ENCODE results near the gene WNT7B. TPM values are rescaled to one million over a fixed set of nuclear protein-coding genes. Genes with fewer than 3 reads are reported as not detected.
A peak's percentile ranks its signal among the peaks of the same experiment; 100 is the strongest.

Gene WNT7B
- polyA plus RNA-seq, 5 donors: 9.5 to 21.2 (median 18.1) TPM

DNA sequence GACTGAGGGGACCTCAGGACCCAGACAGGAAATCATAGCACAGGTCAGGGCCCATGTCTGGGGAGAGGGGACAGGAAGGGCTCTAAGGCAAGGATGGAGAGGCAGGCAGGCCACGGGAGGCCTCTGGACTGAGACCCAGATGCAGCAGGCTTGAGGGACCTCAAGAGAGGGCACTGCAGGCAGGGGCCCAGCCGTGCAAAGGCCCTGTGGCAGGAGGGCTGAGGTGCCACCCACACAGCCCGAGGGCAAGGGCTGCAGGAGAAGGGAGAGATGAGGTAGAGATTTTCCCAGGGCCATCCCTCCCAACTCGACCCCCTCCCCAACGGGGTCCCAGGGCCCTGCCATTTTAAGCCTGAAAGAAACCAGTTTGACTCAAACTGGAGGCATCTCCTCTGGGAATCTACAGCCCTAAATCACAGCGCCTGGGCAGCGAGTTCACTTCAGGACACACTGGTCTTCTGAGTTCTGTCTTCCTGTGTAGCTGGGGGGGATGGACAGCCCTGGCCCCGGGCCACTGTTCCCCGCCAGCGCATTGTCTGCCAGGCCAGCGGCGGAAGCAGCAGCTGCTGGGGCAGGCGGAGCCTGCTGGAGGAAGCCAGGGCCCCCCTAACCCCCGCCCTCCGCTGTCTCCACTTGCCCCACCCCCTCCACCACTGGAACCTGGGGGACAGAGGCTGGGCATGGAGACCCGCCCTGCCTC is 20.3 kb upstream of the WNT7B start:
- peak; percentile 94 to 96 for DNase-seq

GRCh38 chr22:45996241-45997076 is 19.5 kb upstream of the WNT7B start:
- DNase-seq: no peak

DNA sequence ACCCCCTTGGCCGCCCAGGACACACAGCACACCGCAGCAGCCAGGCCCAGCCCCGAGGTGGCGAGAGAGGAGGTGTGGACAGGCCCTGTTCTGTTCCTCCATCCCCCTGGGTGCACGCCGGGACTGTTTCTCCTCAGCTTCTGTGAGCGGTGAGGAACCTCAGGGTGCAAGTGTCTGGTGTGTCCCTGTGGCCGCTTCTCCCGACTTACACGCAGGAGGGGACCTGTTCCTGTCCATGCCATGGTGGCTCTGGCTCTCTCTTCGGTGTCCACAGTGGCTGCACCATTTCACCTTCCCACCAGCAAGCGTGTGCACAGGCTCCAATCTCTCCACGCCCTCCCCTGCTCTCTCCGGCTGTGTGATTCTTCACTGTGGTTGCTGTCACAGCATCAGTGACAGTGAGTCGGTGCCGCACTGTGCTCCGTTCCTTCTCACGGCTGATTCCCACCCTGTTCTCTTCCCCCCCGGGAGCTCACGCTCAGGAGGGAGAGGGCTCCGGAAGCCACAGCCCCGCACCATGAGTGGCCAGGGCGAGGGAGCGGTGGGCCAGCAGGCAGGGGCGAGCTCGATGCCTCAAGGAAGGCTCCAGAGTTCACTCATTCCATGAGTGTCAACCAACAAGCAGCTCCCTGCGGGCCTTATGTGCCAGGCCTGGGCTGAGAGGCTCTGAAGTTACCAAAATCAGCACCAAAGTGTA is 18.6 kb upstream of the WNT7B start:
- no peak for DNase-seq

DNA sequence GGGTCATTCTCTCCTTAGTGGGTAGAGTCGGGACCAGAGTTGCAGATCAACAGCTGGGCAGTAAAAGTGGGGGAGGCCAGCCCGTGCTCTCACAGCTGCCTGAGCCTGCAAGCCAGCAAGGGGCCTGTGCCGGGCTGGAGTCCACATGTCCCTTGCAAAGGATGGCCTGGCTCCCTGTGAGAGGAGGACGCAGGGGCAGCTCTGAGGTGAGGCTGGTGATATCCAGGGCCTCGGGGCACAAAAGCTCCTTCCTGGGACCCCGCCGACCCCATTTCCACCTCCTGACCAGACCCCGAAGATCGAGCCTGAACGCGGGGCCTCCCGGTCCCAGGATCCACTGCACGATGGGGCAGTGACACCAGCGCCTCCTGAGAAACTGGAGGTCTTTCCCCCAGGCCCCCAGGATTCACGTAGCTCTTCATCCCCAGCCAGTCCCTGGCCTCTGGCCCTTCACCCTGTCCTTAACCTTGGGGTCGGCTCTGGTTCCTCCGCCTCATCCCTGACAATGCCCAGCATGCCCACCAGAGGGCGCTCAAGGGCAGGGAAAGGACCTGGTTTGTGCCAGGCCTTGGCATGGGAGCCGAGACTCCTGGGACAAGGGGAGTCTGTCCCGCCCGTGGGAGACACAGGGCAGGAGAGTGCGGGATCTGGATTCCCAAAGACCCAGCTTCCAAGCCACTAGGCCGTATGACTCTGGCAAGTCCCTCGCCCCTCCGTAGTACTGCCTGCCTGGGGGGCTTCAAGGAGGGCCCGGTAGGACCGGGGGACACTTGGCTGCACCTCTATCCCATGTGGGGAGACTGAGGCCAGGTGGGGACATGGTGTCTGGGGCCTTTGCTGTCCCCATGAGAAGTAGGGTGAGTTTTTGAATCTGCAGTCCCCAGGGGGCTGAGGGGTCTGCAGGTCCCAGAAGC is 17.8 kb upstream of the WNT7B start:
- peak; percentile 57 to 68 for DNase-seq

DNA sequence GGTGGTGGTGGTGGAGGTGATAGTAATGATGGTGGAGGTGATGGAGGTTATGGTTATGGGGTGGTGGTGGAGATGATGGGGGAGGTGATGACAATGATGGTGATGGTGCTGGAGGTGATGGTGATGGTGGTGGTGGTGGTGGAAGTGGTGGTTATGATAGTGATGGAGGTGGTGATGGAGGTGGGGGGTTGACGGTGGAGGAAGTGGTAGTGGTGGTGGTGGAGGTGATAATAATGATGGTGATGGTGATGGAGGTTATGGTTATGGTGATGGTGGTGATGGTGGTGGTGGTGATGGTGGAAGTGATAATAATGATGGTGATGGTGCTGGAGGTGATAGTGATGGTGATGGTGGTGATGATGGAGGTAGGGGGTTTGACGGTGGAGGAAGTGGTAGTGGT is 16.9 kb upstream of the WNT7B start:
- no peak for DNase-seq

GRCh38 chr22:45993143-45993692 is 16.3 kb upstream of the WNT7B start:
- DNase-seq: no peak

DNA sequence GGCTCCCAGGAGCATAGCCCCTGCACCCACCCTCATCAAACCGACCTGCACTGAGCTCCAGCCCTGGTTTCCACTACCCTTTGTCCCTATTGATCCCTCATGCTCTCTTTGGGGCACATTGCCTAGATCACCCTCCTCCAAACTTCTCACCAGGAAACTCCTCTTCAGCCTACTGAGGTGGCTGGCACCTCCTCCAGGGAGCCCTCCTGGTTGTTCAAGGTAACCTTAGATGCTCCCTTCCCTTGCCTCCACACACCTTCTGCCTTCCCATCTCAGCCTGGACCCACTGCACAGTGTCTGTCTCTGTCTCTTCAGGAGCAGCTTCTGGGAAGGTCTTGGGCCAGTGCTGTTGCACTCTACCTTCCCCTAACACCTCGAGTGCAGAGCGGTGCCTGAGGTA is 15.8 kb upstream of the WNT7B start:
- no peak for DNase-seq

GRCh38 chr22:45991098-45991497 is 14.1 kb upstream of the WNT7B start:
- no peak for DNase-seq

DNA sequence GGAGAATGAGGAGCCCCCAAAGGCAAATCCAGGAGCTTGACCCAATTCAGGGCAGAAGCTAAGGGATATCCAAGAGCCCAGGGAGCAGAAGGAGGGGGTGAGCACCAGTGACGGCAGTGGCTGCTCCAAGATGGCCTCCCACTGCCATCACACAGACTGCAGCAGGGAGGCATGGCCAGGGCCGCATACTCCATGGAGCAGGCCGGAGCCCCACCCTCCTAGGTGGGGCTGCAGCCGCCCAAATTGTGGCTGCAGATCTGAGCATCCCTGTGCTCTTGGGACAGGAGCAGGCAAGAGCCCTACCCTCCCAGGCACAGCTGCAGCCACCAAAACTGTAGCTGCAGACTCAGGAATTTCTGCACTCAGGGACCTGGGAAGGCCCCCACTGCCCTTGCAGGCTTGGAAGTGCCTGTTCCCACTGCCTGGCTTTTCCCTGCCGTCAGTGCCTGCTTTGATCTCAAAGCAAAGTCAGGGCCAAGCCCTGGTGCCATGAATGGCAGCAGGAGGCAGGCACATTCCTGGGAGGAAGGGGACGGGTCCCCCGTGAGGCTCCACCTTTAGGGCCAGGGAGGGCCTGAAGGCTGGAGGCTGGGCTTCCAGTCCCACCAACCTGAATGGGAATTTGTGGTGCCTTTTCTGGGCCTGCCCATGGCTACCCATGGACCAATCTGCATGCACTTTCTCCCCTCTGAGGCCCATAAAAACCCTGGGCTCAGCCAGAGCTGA is 10.3 kb upstream of the WNT7B start:
- DNase-seq: no peak

DNA sequence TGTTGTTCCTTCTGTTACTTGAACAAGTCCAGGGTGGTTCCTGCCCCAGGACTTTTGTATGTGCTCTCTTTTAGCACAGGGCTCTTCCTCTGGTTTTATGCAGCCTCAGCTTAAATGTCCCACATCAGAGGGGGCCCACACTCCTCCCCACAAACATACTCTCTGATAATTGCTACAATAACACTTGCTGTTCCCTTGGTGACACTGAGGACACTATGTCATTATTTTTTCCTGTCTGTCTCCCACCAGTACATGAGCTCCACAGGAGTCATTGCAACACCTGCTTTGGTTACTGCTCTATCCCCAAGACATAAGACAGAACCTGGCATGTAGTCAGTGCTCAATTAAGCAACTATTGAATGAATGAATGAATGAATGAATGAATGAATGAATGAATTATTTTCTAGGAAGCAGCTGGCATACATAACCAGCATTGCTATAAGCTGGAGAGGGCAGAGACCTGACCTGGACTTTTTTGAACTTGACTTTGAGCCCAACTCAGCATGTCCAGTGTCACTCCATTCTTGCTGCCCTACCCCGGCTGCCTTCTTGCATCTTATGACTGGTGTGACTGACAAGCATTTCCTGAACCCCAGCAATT is 7.5 kb upstream of the WNT7B start:
- no peak for DNase-seq

GRCh38 chr22:45983797-45984196 is 6.8 kb upstream of the WNT7B start:
- DNase-seq: no peak

DNA sequence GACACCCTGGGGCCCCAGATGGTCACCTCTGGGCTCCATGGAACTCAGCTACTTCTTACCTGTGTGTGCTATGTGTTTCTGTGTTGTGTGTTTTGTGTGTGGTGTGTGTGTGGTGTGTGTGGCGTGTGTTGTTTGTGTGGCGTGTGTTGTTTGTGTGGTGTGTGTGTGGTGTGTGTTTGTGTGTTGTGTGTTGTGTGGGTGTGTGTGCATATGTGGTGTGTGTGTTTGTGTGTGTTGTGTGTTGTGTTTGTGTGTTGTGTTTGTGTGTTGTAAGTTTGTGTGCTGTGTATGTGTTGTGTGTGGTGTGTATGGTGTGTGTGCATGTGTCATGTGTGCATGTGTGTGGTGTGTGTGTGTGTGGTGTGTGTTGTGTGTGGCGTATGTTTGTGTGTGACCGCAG is 3.8 kb upstream of the WNT7B start:
- DNase-seq: no peak

DNA sequence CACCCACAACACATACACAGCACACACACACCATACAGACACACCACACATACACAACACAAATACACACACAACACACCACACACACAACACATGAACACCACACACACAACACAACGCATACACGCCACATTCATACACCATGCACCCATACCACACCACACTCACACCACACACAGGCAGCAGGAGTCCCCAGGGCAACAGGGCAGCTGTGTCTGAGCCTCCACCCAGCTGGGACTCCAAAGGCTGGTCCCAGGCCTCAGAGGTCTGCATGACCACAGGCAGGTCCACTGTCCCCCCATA is 3.3 kb upstream of the WNT7B start:
- DNase-seq: no peak

- DNase-seq: no peak
These were observed 1.3 kb upstream of the WNT7B start for GRCh38 chr22:45978275-45978713.

DNA sequence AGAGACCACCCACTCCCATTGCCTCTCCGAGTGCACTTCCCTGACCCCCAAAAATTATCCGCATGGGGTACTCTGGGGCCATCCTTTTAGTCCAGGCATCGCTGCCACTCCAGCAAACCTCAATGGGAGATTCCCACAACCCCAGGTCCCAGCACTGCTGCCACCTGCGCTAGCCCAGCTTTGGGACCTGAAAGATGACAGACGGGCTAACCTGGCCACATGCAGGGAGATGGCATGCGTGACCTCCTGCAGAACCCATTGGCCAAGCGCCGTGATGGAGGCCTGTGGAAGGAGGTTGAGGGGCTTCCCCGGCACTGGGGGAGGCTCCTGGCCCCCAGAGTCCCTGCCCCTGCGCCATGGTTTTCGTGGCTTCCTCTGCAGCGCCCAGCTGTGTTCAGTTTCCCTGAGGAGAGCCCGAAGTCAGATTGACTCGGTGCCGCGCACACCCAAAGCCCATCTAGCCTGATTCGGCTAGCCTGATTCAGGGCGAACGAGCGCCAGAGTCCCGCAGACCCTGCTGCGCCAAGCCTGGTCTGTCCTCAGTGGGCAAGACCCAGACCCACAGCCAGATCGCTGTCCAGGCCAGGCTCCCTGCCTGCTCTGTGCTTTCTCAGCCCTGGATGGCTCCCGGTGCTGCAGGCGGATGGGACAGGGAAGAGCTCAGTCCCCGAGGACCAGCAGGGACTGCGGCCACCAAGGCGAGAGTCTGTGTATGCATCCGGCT is 751 bp upstream of the WNT7B start:
- DNase-seq: no peak

DNA sequence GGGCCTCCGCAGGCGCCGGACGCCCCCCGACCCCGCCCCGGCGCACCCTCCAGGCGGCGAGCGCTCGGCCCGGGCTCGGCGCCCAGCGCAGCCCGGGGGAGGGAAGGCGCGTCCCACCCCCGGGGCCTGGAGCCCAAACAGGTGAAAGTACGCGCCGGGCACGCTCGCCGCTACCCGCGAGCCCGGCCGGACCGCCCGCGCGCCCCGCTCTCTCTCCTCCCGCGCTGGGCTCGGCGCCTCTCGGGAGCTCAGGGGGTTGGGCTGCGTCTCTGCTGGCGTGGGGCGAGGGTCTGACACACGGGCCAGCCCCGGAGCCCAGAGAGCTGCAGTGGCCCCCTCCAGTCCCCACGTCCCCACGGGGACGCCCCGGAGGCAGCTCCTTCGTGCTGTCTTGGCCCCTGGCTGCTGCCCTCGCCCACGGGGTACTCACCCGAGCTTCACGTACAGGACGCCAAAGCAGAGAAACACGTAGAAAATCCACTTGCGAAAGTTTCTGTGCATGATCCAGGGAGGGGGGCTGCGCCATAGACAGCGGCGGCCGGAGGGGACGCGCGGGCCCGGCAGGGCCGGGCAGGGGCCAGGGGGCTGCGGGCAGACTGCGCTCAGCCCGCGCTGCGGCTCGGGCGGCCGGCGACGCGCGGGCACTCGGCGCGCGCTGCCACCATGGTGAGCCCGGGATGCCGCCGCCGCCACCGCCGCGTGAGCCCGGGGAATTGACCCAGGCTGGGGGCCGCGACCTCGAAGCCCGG is 534 bp downstream of the WNT7B start:
- no peak for DNase-seq

- DNase-seq: no peak
These were observed 1.5 kb downstream of the WNT7B start for GRCh38 chr22:45975164-45976161.

DNA sequence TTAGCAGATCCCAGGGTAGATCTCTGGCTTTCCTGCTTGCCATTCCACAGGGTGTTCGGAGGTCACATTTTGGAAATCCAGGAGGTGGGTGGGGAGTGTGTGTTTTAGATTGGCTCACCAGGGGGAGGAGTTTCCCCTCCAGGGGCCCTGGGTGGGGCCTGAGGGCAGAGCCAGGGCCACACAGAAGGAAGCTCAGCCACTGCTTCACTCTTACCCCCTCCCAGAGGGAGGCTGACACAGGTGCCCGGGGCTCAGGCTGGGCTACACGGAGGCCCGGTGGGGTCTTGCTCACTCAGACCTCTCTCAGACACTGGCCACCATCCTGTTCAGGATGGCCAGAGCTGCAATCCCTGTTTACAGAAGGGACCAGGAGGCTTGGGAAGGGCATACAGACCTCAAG is 2.5 kb downstream of the WNT7B start:
- DNase-seq: no peak

Measured in right lung (tissue), 5 donors.